Mucosa of gallbladder (tissue), 1 donor: Measurements from ENCODE around the gene CNGB1. TPM values are rescaled to one million over a fixed set of nuclear protein-coding genes. Genes with fewer than 3 reads are reported as not detected.
"Not testable (repeated sequence)": the region's sequence is repeated elsewhere in the genome, so short reads cannot be mapped to it uniquely, and the experiment has no call there.

Source experiments
- DNase-seq: peaks from one replicate; pipeline ENCODE4 v3.0.0-alpha.2; 2020; ENCODE audit warnings: low spot score
- total RNA-seq: library from RNA; stranded (reverse); gene quantifications from one replicate; pipeline ENCODE4 v1.2.1, GENCODE V29; 2021
- donor health status: DM: no; HTN: no; CAD: no.

CNGB1 gene
- total RNA-seq, 1 donor from 2014 or later: 0.29 TPM

DNA sequence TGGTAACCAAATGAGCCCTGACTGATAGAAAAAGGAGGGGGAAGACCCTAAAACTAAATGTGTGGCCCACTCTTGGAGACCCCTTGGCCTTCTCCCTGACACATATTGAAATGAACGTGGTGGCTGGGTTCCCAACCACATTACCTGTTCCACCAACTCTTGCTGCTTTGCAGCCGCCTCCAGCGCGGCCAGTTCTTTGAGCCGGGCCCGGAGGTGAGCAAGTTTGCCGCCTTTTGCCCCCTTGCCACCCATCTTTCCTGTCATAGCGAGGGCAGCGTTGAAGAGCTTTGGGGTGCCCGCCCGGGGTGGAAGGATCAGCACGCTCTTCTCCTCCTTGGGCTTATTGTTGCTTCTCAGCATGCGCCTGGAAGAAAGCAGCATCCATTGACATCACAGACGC, 83.2 kb downstream of the CNGB1 start:
- no peak for DNase-seq

DNA sequence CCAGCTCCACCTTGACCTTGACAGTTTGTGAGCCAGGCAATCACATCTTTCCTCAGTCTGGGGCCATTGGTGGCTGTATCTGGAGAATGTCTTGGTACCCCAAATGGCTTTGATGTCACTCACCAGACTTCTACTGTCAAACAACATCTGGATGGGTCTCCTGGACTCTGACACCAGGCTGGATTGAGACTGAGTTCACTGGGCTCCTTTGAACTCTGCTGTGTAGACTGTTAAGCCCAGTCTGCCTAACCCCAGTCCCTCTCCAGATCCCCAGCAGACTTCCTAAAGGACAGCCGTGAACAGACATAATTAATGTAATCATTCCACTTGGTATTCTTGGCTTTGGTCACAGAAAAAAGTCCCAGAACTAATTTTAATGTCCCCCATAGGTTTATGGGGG, 84.5 kb downstream of the CNGB1 start:
- no peak for DNase-seq

DNA sequence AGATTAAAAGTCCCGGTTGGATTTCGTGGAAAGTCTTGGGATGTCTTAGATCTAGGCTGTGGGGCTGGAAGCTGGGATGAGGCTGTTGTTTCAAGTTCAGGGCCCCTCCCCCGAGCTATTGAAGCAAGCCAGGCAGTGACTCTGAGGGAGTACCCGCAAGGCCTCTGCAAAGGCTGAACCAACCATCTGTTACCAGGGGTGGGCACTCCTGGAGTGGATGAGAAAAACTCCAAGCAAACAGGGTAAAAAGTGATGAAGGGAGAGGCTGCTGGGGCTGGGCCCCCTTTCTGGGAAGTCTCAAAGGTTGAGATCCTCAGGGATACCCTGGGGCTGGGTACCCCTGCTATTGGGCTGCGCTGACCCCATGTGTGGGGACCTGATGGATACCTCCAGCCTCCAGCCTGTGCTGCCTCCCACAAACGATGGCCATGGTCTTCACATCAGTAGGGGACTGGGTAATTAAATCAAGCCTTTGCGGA, 86.2 kb downstream of the CNGB1 start:
- DNase-seq: no peak

DNA sequence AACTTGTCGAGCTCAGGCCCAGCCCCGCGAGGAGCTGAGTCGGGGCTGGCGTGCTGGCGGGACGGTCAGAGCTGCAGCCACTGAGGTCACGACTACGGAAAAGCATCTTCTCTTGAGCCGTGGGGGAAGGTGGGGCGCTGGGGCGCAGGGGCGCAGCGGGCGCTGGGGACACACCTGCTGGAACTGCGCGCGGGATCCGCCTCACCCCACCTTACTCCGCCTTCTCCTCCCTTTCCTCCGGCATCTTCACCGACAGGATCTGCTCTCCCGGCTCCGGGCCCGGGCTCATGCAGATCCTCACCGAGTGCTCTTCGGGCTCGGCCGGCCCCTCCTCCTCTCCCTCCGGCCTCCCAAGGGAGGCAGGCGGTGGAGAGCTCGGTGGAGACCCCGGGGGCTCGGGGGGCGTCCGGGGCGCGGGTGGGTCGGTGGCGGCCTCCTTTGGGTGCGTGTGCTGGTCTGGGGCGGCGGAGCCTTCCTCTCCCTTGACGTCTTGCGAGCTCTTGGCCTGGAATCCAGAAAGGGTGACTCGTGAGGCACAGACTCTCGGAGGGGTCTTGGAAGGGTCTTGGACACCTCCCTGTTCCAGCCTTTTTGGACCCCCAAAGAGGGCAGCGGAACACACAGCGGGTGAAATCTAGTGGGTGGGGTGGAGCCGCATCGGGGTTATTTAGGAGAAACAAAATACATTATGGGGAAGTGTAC, 86.8 kb downstream of the CNGB1 start:
- DNase-seq: no peak

DNA sequence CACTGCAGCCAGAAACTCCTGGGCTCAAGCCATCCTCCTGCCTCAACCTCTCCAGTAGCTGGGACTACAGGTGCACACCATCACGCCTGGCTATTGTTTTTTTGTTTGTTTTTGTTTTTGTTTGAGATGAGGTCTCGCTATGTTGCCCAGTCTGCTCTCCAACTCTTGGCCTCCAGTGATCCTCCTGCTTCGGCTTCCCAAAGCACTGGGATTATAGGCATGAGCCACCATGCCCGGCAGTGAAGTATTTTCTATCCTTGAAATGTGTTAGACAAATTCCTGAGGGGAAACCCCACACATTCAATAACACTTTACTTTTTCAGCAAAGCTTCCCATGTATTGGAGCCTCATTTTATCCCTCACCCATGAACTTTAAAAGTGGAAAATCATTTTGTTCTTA, 87.4 kb downstream of the CNGB1 start:
- DNase-seq: no peak

DNA sequence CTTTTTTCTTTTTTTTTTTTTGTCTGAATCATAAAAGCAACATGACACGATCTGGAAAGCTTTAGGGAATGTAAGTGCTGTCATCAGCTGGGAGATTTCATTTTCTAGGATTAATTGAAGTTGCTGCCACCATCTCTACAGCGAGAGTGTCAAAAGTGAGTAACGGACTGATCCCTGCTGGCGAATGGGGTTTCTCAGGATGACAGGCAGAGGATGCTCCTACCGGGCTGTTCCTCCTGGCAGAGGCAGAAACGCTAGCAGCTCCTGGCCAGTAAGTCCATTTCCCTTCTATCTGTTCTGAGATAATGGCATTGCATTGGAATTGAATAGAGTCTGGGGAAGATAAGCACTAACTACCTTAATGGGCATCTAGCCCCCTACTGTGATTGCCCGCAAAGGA, 88.1 kb downstream of the CNGB1 start:
- no peak for DNase-seq

DNA sequence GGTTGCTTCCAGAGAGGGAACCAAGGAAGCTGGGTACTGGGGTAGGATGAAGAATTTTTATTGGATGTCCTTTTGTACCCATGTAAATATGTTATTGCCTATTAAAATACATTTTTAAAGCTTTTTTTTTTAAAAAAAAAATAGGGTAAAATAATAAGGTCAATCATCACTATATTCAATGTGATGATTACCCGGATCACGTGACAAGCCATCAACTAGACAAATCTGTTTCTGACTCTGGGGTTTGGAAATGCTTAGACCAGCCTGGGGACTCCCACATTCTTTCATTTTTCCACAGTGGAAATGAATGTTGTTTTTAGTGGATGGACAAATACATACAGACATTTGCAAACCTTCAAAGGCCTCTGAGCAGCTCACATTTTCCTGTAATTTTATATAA, 88.7 kb downstream of the CNGB1 start:
- DNase-seq: no peak

DNA sequence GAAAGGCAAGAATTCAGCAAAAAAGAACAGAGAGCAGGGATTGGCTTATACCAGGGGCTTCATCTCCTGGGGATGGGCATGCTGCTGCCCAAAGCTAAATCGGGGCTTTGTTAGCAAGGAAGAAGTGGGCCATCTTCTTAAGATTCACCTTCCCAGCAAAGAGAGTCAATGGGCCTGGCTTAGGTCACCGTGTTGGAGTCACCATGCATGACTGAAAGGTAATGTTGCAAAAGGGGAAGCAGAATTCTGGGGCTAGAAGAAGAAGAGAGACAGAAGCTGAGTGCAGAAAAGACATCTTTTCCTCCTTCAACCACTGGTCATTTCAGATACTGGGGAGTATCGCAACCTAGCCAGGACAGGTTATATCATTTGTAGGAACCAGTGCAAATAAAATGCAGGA, 92.3 kb downstream of the CNGB1 start:
- DNase-seq: no peak

DNA sequence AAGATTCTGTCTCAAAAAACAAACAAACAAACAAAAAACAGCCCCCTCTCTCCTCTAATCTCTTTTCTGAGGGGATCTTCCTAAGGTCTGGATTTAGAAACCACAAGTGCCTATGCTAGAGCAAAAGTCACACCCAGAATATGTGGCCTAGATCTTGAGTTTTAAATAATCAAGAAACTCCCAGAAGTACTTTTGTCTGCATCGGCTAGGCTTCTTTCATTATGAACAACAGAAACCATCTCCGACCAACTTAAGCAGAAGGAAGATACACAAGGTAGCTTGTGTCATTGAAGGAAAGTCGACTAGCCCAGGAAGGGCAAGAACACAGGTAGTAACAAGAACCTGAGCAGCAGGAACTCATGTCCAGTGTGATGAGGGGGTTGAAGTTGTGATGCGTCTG, 94.7 kb downstream of the CNGB1 start:
- DNase-seq: no peak

DNA sequence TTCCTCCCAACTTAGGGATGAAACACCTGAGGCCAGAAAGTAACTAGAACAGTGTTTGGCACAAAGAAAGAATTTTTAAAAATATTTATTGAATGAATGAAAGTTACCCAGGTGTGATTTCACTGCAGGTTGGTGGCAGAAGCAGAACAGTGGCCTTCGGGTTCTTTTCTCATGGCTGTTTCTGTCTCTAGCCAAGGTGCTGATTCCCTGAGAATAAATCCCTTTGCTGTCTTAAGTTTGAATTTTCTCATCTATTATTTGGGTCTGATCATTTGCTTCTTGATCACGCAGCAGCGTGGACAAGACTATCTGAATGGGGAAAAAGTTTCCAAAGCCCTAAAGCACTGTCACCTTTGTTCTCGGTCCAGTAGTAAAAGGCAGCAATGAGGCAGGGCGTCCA, 95.6 kb downstream of the CNGB1 start:
- no peak for DNase-seq

DNA sequence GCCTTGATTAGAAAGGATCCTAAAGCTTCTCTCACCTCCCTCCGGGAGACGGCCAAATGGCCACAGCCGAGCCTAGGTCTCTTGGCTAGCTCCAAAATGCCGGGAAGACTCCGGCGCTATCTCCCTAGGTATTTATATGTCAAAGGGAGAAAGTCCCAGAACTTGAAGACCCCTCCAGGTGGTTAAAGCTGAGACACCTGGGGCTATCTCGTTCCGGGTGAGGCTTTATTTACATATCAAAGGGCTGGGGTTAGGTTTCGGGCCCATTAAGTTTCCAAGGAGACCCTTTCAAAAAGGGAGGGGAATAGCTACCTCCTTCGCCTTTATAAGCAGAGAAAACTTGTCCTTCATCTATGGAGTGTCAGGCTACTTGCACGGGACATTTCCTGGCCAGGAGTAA, 97.7 kb downstream of the CNGB1 start:
- DNase-seq: no peak

DNA sequence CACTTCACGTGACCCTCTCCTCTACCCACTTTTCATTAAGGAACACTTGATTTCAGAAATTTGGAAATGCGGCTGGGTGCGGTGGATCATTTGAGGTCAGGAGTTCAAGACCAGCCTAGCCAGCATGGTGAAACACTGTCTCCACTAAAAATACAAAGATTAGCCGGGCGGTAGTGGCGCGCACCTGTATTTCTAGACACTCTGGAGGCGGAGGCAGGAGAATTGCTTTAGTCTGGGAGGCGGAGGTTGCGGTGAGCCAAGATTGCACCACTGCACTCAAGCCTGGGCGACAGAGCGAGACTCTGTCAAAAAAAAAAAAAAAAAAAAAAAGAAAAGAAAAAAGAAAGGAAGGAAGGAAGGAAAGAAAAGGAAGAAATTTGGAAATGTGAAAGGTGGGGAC, 98.2 kb downstream of the CNGB1 start:
- DNase-seq: not testable (repeated sequence)

DNA sequence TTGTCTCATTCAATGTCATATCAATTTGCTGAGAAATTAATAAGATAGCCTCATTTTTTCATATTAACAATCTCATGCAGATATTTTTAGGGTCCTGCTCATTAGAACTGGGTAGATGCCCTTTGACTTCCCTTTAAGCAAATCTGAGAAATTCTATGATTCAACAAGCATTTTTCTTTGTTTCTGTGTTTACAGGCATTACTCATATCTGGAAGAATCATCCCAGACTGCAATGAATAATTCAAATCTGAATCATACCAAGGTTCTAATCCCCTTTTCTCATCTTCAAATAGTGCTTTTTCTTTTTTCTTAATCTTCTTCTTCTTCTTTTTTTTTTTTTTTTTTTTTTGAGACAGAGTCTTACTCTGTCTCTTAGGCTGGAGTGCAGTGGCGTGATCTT, 99.5 kb downstream of the CNGB1 start:
- no peak for DNase-seq

DNA sequence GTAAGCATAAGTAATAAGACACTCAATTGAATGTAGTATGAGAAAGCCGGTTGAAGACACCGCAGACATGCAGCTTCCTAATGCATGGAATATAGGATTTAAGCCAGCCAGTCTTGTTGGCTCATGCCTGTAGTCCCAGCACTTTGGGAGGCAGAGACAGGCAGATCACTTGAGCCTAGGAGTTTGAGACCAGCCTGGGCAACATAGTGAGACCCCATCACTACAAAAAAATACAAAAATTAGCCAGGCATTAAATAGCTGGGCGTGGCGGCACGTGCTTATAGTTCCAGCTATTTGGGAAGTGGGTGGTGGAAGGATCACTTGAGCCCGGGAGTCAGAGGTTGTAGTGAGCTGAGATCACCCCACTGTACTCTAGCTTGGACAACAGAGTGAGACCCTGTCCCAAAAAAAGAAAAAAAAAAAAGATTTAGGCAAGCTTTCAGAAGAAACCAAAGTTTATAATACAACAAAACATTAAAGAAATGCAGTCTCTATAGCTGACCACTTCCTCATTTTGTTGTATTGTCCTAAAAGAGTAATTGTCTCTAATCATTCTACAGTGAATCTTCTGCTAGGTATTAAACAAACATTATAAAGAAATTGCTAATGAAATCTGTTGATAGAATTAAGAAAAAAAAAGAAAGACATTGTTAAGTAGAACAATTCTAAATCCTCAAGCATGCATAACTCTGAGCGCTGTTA, 100.0 kb downstream of the CNGB1 start:
- no peak for DNase-seq

DNA sequence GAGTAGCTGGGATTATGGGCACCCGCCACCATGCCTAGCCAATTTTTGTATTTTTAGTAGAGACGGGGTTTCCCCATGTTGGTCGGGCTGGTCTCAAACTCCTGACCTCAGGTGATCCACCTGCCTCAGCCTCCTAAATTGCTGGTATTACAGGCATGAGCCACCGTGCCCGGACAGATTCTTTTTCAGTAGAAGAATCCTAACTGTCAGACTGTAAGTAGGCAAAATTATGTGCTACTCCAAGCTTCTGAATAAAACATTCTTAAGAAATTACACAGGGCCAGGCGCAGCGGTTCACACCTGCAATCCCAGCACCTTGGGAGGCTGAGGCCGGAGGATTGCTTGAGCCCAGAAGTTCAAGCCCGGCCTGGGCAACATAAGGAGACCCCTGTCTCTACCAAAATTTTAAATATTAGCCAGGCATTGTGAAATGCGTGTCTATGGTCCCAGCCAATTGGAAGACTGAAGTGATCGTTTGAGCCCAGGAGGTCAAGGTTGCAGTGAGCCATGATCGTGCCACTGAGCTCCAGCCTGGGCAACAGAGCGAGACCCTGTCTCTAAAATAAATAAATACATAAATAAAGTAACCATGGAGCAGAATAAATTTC, 101.9 kb downstream of the CNGB1 start:
- DNase-seq: no peak

DNA sequence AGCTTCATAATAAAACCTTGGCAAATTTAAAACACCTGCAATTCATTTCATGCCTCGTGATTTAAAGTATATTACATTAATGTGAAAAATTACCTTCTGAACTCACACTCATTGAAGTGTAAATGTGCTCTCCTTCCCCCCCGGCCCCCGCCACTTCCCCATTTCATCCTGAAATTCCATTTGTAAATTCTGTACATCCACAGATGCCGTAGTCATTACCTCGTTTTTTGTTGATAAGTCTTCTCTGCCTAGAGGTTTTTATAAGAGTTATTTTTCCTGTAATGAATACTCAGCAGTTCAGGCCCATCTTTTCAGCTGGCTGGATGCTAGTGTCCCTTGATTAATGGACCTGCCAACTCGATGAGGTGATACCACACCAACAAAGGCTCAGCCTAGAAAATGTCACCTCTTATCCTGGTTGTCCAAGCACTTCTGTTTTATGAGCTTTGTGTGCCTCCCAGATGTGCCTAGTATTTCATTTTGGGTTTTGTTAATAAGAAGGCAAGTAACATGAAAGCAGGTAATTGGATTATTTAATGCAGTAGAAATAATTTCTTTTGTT, 103.8 kb downstream of the CNGB1 start:
- DNase-seq: no peak

DNA sequence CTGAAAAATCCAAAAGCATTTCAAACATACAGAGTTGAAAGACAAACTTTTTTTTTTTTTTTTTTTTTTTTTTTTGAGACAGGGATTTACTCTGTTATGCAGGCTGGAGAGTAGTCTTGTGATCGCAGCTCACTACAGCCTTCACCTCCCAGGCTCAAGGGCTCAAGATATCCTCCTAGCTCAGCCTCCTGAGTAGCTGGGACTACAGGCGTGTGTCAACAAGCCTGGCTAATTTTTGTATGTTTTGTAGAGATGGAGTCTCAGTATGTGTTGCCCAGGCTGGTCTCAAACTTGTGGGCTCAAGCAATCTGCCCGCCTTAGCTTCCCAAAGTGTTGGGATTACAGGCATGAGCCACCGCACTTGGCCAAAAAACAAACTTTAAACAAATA, 104.4 kb downstream of the CNGB1 start:
- no peak for DNase-seq

DNA sequence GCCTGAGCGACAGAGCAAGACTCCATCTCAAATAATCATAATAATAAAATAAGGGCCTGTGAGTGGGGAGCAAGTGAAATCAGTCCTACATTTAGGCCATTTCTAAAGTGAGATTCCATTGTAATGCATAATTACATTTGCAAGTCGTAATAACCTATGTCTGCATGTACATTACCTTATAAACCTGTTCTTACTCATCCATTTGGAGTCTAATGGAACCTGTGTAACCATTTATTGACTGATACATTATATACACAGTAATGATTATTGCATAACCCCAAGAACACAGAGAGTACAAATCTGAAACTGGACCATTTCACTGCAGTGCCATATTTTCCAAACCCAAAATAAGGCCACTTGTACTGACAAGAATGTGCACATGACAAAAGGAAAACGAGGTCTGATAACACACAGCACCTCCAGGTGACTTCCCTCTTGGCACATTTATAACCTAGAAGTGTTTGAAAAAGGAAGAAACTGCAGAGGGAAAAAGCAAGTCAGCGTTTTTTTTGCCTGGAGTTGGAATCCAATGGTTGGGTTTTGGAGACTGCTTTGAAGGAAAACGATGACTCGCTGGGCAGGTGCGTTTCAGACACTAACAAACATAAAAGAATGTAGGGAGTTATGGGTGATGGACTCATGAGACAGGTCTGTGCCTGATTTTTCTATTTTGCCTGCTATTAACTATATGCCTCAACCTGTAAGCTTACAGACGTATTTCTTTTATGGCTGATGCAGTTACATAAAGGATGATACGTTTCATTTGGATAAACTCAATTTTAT, 105.0 kb downstream of the CNGB1 start:
- DNase-seq: no peak

DNA sequence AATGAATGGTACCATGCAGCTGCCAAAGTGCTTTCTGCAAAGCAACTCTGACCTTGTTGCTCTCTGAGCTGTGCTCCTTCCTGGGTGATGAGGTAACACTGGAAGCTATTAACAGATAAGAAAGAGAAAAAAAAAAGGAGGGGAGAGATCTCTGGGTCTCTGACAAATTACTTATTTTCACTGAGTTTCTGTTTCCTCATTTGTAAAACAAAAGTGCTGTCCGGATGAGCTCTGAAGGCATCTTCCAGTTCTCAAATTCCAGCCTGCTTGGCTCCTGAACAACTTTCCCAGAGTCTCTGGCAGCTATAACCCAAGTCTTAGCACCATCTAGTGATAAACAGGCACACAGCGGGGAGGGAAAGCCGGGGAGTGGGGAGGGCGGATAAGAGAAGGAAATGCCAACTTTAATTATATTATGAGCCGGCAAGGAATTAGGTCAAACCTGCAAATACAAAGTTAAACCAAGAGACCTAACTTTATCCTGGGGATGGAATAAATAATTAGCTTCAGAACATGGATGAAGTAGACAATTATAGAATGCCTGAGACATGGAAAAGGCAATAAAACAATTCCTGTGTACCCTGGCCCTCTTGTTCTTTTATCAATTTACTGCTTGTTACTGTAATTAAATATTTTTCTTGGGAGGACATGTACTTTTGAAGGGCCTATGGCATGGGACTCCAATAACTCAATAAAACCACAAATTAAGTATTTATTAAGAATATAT, 107.3 kb downstream of the CNGB1 start:
- DNase-seq: peak; percentile 66

DNA sequence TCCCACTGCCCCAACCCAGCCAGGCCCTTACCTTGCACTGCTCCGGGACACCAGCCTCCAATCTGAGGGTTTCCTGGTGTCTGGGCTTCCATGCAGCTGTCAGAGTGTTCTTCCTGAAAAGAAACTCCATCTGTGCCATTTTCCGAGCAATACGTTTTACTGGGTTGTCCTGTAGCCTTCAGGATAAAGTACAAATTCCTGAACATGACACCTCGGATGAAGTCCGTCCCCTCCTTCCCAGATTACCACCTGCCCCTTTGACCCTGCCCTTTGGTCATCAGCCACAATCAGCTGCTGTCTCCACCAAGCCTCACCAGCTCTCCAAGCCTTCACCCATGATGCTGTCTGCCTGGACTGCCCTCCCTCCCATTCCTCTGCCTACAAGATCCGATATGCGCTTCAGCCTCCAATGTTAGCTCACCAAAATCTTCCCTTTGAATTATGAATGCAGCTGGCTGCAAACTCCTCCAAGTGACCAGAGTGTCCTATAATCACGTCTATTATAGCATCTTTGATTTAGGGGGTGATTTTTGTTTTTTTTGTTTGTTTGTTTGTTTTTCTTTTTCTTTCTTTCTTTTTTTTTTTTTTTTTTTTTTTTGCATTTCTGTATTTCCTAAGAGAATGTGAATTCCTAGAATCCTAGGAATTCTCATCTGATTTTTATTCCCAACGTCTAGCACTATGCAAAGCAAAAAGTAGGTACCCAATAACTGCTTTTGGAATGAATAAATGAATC, 108.1 kb downstream of the CNGB1 start:
- peak; percentile 13 for DNase-seq

DNA sequence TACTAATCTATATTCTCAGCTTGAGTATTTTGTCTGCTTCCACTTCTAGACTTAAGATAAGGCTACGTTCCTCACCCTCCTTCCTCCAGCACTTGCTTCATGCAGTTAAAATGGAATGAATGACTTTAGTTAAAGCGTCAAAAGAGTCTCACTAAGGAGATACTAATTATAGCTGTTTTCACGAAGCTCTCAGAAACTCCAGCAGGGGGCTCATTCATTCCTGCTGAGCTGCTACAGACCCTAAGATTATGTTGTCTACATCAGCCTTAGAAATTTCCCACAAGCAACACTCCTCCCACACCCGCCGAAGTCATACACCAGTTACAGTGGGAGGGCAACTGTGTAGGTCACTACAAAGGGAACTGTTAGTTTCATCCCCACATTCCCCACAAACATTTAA, 111.6 kb downstream of the CNGB1 start:
- DNase-seq: no peak
